Astrocyte of the spinal cord (primary cell): ENCODE results near the gene PTPRN2.

Experiments
- DNase-seq: peaks from one replicate; pipeline ENCODE4 v3.0.0; 2011; ENCODE audit warnings: low read depth, low spot score
- H3K4me3 ChIP-seq: 2 replicates; pipeline ENCODE4 v1.5.1; 2011; ENCODE audit warnings: low read depth, mild to moderate bottlenecking, low read length, moderate library complexity
- in situ Hi-C: cut with HindIII; loops from 2 replicates; pipeline ENCODE4 v1.10.0; 2017; ENCODE audit warnings: low sequenced_read_pairs
- TF ChIP-seq, protein P1 (sequence below): IDR thresholded peaks from 2 replicates; pipeline ENCODE4 v1.5.1; 2012; ENCODE audit warnings: low read depth, mild to moderate bottlenecking, low read length, inconsistent platforms

The PTPRN2 gene

DNA sequence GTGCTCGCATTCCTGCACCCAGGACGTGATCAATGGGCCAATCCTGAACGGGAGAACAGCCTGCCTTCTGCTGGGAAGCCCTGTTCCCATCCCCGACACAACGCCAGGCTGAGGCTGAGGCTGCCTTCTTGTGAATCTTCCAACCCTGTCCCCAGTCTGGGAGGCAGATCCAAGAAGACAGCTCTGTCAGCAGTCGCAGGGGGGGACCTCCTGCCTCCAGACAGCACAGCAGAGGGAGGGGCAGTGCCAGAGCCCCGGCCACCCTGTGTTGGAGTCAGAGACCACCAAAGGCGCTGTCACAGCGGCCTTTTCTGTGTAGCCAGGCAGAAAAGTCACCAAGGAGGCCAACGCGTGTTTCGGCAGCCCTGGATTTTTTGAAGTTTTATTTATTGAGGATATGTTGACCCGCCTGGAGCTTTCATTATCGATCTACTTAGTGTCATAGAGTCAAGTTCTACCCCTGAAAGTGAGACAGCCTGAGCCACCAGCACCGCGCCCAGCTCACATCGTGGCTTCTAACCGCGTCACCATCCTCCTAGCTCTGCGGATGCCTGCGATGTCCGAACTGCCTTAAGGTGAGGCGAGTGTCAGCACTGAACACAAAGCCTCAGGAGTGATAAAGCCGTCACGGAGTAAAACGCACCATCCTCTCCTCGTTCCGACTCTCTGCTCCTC is 86.1 kb downstream of the PTPRN2 start:
- in situ Hi-C loops = no loop called here
- H3K4me3 ChIP-seq = no peak overlapping the region
- TF ChIP-seq, protein P1, sequence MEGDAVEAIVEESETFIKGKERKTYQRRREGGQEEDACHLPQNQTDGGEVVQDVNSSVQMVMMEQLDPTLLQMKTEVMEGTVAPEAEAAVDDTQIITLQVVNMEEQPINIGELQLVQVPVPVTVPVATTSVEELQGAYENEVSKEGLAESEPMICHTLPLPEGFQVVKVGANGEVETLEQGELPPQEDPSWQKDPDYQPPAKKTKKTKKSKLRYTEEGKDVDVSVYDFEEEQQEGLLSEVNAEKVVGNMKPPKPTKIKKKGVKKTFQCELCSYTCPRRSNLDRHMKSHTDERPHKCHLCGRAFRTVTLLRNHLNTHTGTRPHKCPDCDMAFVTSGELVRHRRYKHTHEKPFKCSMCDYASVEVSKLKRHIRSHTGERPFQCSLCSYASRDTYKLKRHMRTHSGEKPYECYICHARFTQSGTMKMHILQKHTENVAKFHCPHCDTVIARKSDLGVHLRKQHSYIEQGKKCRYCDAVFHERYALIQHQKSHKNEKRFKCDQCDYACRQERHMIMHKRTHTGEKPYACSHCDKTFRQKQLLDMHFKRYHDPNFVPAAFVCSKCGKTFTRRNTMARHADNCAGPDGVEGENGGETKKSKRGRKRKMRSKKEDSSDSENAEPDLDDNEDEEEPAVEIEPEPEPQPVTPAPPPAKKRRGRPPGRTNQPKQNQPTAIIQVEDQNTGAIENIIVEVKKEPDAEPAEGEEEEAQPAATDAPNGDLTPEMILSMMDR = no peak
- DNase-seq = no peak

DNA sequence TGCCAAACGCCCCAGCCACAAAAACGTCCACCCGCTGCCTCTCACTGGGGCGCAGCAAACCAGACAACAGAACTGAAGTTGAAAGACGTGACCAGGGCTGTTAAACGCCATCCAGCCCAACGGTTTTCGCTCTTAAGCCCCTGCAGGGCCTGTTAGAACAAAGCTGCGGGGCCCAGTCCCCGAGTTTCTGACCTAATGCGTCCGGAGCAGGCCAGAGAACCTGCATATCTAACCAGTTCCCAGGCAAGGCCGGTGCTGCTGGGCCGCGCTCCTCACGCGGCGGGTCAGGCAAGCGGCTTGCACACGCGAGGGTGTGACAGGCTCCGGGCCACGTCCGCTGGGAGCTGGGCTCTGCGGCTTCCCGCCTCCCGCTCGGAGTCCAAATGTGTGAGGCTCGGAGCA is 87.0 kb downstream of the PTPRN2 start:
- no peak for DNase-seq
- TF ChIP-seq, protein P1 = no peak
- H3K4me3 ChIP-seq = no peak overlapping the region
- in situ Hi-C loops = no loop called here

DNA sequence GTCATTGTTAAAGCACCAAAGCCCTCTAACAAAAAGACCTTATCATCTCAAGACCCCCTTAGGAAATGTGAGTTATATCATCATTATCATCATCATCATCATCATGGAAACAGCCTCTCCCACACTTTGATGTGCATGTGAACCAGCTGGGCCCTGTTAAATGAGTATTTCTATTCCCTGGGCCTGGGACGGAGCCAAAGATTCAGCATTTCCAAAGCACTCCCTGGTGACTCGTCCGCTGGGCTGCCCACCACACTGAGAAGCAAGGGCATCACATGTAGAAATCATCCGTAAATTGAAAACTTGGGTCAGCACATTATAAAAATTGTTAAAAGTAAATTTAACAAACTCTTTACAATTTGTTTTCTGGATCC is 88.6 kb downstream of the PTPRN2 start:
- TF ChIP-seq, protein P1 = no peak
- no peak for DNase-seq
- no peak overlapping the region for H3K4me3 ChIP-seq
- in situ Hi-C loops = no loop called here

DNA sequence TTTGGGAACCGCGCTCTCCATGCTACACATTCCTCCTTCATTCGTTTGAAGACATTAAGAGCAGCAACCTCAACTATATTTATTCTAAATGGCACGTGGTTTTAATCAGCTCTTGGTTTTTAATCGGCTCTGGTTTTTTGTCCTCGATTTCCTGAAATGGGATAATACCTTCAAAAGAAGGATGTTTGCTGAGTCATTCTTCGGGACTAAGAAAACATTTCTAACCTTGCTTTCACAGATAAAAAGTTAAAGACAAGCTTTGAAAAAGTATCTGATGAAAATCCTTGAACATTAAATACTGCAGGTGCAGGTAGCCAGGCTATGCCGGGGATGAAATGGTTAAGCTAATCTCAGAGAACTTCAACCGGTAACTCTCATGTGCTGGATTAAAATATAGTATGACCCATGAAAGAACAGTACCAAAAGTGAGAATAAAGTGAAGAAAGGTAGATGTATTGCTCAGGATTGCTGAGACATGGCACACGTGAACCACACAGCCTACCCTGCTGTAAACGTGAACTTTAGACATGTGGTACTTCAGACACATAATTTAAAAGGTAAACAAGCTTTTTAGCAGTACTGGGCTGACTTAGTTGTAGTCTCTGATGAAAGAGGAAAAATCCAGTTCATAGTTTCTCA is 89.1 kb downstream of the PTPRN2 start:
- H3K4me3 ChIP-seq = no peak overlapping the region
- in situ Hi-C loops = no loop called here
- no peak for DNase-seq
- TF ChIP-seq, protein P1 = no peak

DNA sequence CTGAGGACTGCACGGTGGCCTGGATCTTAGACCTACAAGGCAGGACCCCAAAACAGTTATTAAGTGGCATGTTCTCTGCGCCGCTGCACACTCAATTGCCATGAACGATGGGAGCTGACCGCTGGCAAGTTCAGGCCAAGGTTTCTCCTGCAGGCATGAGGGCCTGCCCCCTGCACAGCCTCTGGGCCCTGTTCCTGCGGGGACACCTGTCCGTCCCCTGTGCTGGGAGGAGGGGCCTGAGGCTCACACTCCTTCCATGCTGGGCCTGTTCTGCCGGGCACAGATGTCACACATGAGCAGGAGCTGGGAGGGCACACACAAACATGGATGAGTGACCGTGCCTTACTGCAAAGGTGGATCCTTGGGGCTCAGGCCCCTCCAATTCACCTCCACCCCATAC is 90.0 kb downstream of the PTPRN2 start:
- no peak overlapping the region for H3K4me3 ChIP-seq
- in situ Hi-C loops = no loop called here
- TF ChIP-seq, protein P1 = no peak
- DNase-seq = no peak

DNA sequence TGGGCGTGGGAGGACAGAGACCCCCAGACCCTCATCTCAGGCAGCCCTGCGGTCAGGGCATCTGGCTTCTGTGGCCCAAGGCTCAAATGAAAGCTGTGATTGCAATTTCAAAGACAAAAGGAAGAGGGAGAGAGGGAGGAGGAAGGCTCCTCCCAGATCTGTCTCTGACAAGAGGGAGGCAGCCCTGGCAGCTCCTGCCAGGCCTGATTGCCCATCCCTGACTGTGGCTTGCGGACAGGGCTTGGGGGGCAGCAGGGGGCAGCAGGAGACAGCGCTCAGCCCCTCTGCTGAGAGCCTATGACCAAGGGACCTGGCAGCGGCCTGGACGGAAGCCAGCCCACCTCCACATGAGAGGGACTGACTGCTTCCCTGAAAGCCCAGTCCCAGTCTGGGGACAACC is 91.8 kb downstream of the PTPRN2 start:
- H3K4me3 ChIP-seq = no peak overlapping the region
- no peak for DNase-seq
- TF ChIP-seq, protein P1 = no peak
- in situ Hi-C loops = no loop called here
